ENCODE data around the gene GOLGA1.

Gene GOLGA1

GRCh38 chr9:124875501-124875900 lies 65.4 kb downstream of the GOLGA1 start:
- H3K27me3 ChIP-seq (ENCODE audit: control insufficient read depth in 1 of 2, insufficient read depth in 2 of 2, low read length in 2 of 2): no peaks in the 10 kb centered on the region
- H3K9me3 ChIP-seq (ENCODE audit: control insufficient read depth in 1 of 2, low read length in 2 of 2): no peaks in the 10 kb centered on the region
- H3K4me3 ChIP-seq (ENCODE audit: low read depth in 1 of 2, low read length in 2 of 2): no peak overlapping the region
- peaks cover 46 to 75% of the 10 kb centered on the region in 2 donors for H3K36me3 ChIP-seq (ENCODE audit: control insufficient read depth in 1 of 2, insufficient read depth in 2 of 2, low read length in 2 of 2)
- H3K4me1 ChIP-seq (ENCODE audit: control insufficient read depth in 1 of 2, insufficient read depth in 2 of 2, low read length in 2 of 2): peaks cover 24 to 31% of the 10 kb centered on the region in 2 donors
- no peak overlapping the region for H3K9ac ChIP-seq (ENCODE audit: low read depth in 1 of 2, low read length in 2 of 2)
- no peak overlapping the region for H3K27ac ChIP-seq (ENCODE audit: low read depth, low read length)

- Histone ChIP-seq H3K36me3 (ENCODE audit: control insufficient read depth in 1 of 2, insufficient read depth in 2 of 2, low read length in 2 of 2) (peaks cover 39 to 57% of the 10 kb centered on the region in 2 donors), H3K9ac (ENCODE audit: low read depth in 1 of 2, low read length in 2 of 2) (no peak overlapping the region), H3K27me3 (ENCODE audit: control insufficient read depth in 1 of 2, insufficient read depth in 2 of 2, low read length in 2 of 2) (no peaks in the 10 kb centered on the region), H3K4me1 (ENCODE audit: control insufficient read depth in 1 of 2, insufficient read depth in 2 of 2, low read length in 2 of 2) (peaks cover 32 to 33% of the 10 kb centered on the region in 2 donors), H3K9me3 (ENCODE audit: control insufficient read depth in 1 of 2, low read length in 2 of 2) (no peaks in the 10 kb centered on the region), H3K4me3 (ENCODE audit: low read depth in 1 of 2, low read length in 2 of 2) (no peak overlapping the region), H3K27ac (ENCODE audit: low read depth, low read length) (no peak overlapping the region)
These were observed 67.2 kb downstream of the GOLGA1 start for GRCh38 chr9:124873664-124874063.

DNA sequence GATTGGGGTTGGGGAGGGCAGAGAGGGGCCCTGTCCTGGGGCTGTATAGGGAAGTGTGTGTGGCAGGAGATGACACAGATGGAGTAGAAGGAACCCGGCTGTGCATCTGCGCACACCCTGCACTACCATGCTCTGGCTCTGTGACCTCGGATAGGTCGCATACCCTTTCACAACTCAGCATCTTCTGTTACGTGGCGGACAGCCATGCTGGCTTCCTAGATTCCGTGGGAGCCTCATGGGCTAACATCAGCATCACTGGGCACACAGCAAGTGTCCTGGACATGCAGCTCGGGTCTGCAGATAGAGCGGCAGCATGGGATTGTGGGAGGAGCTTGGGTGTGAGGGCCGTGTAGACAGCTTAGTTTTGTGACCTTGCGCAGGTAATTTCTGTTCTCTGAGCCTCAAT lies 69.7 kb downstream of the GOLGA1 start:
- Histone ChIP-seq H3K4me3 (ENCODE audit: low read depth in 1 of 2, low read length in 2 of 2) (peak overlapping the region; percentile 80 to 96), H3K27ac (ENCODE audit: low read depth, low read length) (no peak overlapping the region), H3K9ac (ENCODE audit: low read depth in 1 of 2, low read length in 2 of 2) (peak overlapping the region; percentile 68 to 95), H3K27me3 (ENCODE audit: control insufficient read depth in 1 of 2, insufficient read depth in 2 of 2, low read length in 2 of 2) (no peaks in the 10 kb centered on the region), H3K36me3 (ENCODE audit: control insufficient read depth in 1 of 2, insufficient read depth in 2 of 2, low read length in 2 of 2) (peaks cover 23 to 34% of the 10 kb centered on the region in 2 donors), H3K9me3 (ENCODE audit: control insufficient read depth in 1 of 2, low read length in 2 of 2) (no peaks in the 10 kb centered on the region), H3K4me1 (ENCODE audit: control insufficient read depth in 1 of 2, insufficient read depth in 2 of 2, low read length in 2 of 2) (peaks cover 33 to 42% of the 10 kb centered on the region in 2 donors)

DNA sequence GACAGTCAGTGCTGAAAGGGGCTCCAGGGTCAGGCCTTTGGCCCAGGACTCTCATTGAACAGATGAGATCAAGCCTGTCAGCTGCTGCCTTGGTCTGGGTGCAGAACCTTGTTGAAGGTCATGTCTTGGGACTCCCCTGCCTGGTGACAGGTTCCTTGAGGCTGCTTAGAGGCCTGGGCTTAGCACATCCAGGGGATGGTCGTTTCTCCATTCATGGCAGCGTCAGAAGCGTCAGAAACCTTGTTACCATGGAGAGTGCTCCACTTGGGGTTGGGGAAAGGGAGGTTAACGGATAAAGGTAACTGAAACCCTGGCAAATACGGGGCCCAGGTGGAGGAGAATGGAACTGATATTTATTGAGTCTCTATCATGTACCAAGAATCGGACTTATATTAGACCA lies 70.2 kb downstream of the GOLGA1 start:
- peaks cover 33 to 42% of the 10 kb centered on the region in 2 donors for H3K4me1 ChIP-seq (ENCODE audit: control insufficient read depth in 1 of 2, insufficient read depth in 2 of 2, low read length in 2 of 2)
- H3K27ac ChIP-seq (ENCODE audit: low read depth, low read length): peak overlapping the region; percentile 15
- H3K4me3 ChIP-seq (ENCODE audit: low read depth in 1 of 2, low read length in 2 of 2): peak overlapping the region; percentile 80 to 96
- peaks cover 21 to 29% of the 10 kb centered on the region in 2 donors for H3K36me3 ChIP-seq (ENCODE audit: control insufficient read depth in 1 of 2, insufficient read depth in 2 of 2, low read length in 2 of 2)
- H3K9ac ChIP-seq (ENCODE audit: low read depth in 1 of 2, low read length in 2 of 2): peak overlapping the region; percentile 68 to 95
- no peaks in the 10 kb centered on the region for H3K9me3 ChIP-seq (ENCODE audit: control insufficient read depth in 1 of 2, low read length in 2 of 2)
- H3K27me3 ChIP-seq (ENCODE audit: control insufficient read depth in 1 of 2, insufficient read depth in 2 of 2, low read length in 2 of 2): no peaks in the 10 kb centered on the region

- Histone ChIP-seq H3K9ac (ENCODE audit: low read depth in 1 of 2, low read length in 2 of 2) (peak overlapping the region; percentile 68 to 95), H3K27ac (ENCODE audit: low read depth, low read length) (peak overlapping the region; percentile 91), H3K9me3 (ENCODE audit: control insufficient read depth in 1 of 2, low read length in 2 of 2) (no peaks in the 10 kb centered on the region), H3K4me1 (ENCODE audit: control insufficient read depth in 1 of 2, insufficient read depth in 2 of 2, low read length in 2 of 2) (peaks cover 33 to 42% of the 10 kb centered on the region in 2 donors), H3K36me3 (ENCODE audit: control insufficient read depth in 1 of 2, insufficient read depth in 2 of 2, low read length in 2 of 2) (peaks cover 16 to 23% of the 10 kb centered on the region in 2 donors), H3K27me3 (ENCODE audit: control insufficient read depth in 1 of 2, insufficient read depth in 2 of 2, low read length in 2 of 2) (no peaks in the 10 kb centered on the region), H3K4me3 (ENCODE audit: low read depth in 1 of 2, low read length in 2 of 2) (peak overlapping the region; percentile 80 to 96)
These were observed 70.8 kb downstream of the GOLGA1 start for GRCh38 chr9:124869986-124870560.

GRCh38 chr9:124869466-124869985 lies 71.4 kb downstream of the GOLGA1 start:
- Histone ChIP-seq H3K4me1 (ENCODE audit: control insufficient read depth in 1 of 2, insufficient read depth in 2 of 2, low read length in 2 of 2) (peaks cover 33 to 42% of the 10 kb centered on the region in 2 donors), H3K4me3 (ENCODE audit: low read depth in 1 of 2, low read length in 2 of 2) (peak overlapping the region; percentile 80 to 96), H3K27me3 (ENCODE audit: control insufficient read depth in 1 of 2, insufficient read depth in 2 of 2, low read length in 2 of 2) (no peaks in the 10 kb centered on the region), H3K9me3 (ENCODE audit: control insufficient read depth in 1 of 2, low read length in 2 of 2) (no peaks in the 10 kb centered on the region), H3K9ac (ENCODE audit: low read depth in 1 of 2, low read length in 2 of 2) (peak overlapping the region; percentile 68 to 95), H3K36me3 (ENCODE audit: control insufficient read depth in 1 of 2, insufficient read depth in 2 of 2, low read length in 2 of 2) (peaks cover 10 to 17% of the 10 kb centered on the region in 2 donors), H3K27ac (ENCODE audit: low read depth, low read length) (peak overlapping the region; percentile 91)

GRCh38 chr9:124868511-124869465 lies 72.1 kb downstream of the GOLGA1 start:
- H3K36me3 ChIP-seq (ENCODE audit: control insufficient read depth in 1 of 2, insufficient read depth in 2 of 2, low read length in 2 of 2): peaks cover 7 to 10% of the 10 kb centered on the region in 2 donors
- peak overlapping the region; percentile 80 to 96 for H3K4me3 ChIP-seq (ENCODE audit: low read depth in 1 of 2, low read length in 2 of 2)
- H3K27me3 ChIP-seq (ENCODE audit: control insufficient read depth in 1 of 2, insufficient read depth in 2 of 2, low read length in 2 of 2): no peaks in the 10 kb centered on the region
- peak overlapping the region; percentile 91 for H3K27ac ChIP-seq (ENCODE audit: low read depth, low read length)
- peak overlapping the region; percentile 95 to 97 for H3K9ac ChIP-seq (ENCODE audit: low read depth in 1 of 2, low read length in 2 of 2)
- H3K4me1 ChIP-seq (ENCODE audit: control insufficient read depth in 1 of 2, insufficient read depth in 2 of 2, low read length in 2 of 2): peaks cover 33 to 48% of the 10 kb centered on the region in 2 donors
- no peaks in the 10 kb centered on the region for H3K9me3 ChIP-seq (ENCODE audit: control insufficient read depth in 1 of 2, low read length in 2 of 2)

GRCh38 chr9:124863371-124863871 lies 77.5 kb downstream of the GOLGA1 start:
- Histone ChIP-seq H3K4me1 (ENCODE audit: control insufficient read depth in 1 of 2, insufficient read depth in 2 of 2, low read length in 2 of 2) (peaks cover 26 to 43% of the 10 kb centered on the region in 2 donors), H3K4me3 (ENCODE audit: low read depth in 1 of 2, low read length in 2 of 2) (peak overlapping the region; percentile 14 to 48), H3K9me3 (ENCODE audit: control insufficient read depth in 1 of 2, low read length in 2 of 2) (no peaks in the 10 kb centered on the region), H3K9ac (ENCODE audit: low read depth in 1 of 2, low read length in 2 of 2) (peak overlapping the region in 1 of 2 donors; percentile 13), H3K36me3 (ENCODE audit: control insufficient read depth in 1 of 2, insufficient read depth in 2 of 2, low read length in 2 of 2) (peaks cover 19 to 22% of the 10 kb centered on the region in 2 donors), H3K27ac (ENCODE audit: low read depth, low read length) (peak overlapping the region; percentile 58), H3K27me3 (ENCODE audit: control insufficient read depth in 1 of 2, insufficient read depth in 2 of 2, low read length in 2 of 2) (no peaks in the 10 kb centered on the region)

- H3K4me3 ChIP-seq (ENCODE audit: low read depth in 1 of 2, low read length in 2 of 2): peak within 1 kb of the TSS; percentile 96 to 97
- no peaks in the 10 kb centered on the region for H3K27me3 ChIP-seq (ENCODE audit: control insufficient read depth in 1 of 2, insufficient read depth in 2 of 2, low read length in 2 of 2)
- peaks cover 26 to 38% of the 10 kb centered on the region in 2 donors for H3K4me1 ChIP-seq (ENCODE audit: control insufficient read depth in 1 of 2, insufficient read depth in 2 of 2, low read length in 2 of 2)
- H3K27ac ChIP-seq (ENCODE audit: low read depth, low read length): peak within 1 kb of the TSS; percentile 91
- H3K36me3 ChIP-seq (ENCODE audit: control insufficient read depth in 1 of 2, insufficient read depth in 2 of 2, low read length in 2 of 2): peaks cover 24 to 41% of the 10 kb centered on the region in 2 donors
- H3K9ac ChIP-seq (ENCODE audit: low read depth in 1 of 2, low read length in 2 of 2): peak within 1 kb of the TSS; percentile 80 to 92
- no peaks in the 10 kb centered on the region for H3K9me3 ChIP-seq (ENCODE audit: control insufficient read depth in 1 of 2, low read length in 2 of 2)
These were observed 79.3 kb downstream of the GOLGA1 start, which contains the start of the genes ARPC5L and RPL35 for GRCh38 chr9:124861342-124862229. ARPC5L (plus strand) TSS chr9:124862130; CDS start chr9:124869291, 7,161 bp downstream. RPL35 (minus strand) TSS chr9:124861957; CDS start chr9:124861912, 45 bp downstream.
